CD14-positive monocyte (primary cell): Measurements from ENCODE around the gene VPS26C. TPM values are rescaled to one million over a fixed set of nuclear protein-coding genes. Genes with fewer than 3 reads are reported as not detected.

Source experiments
- DNase-seq, 3 donors: peaks; one replicate each; pipeline ENCODE4 v3.0.0-alpha.2; 2011 to 2022
- H2AFZ ChIP-seq: 2 replicates; pipeline ENCODE4 v1.6.0; 2012; ENCODE audit warnings: mild to moderate bottlenecking, low read depth, low read length, inconsistent platforms; ENCODE audit not compliant: insufficient read depth, poor library complexity, severe bottlenecking
- H3K27ac ChIP-seq, 2 donors: 1 replicate in 1 of 2; 2 replicates in 1 of 2; pipeline ENCODE4 v1.5.1; 2012 to 2013; ENCODE audit warnings: low read length in 2 of 2, control low read depth in 1 of 2, inconsistent platforms in 1 of 2, low read depth in 1 of 2, mild to moderate bottlenecking in 1 of 2
- H3K27me3 ChIP-seq, 2 donors: one replicate each; pipeline versions ENCODE4 v1.6.0 to v1.6.1; 2011 to 2013; ENCODE audit warnings: low read length in 2 of 2; ENCODE audit not compliant: control insufficient read depth in 2 of 2, insufficient read depth in 2 of 2
- H3K36me3 ChIP-seq, 2 donors: replicated peaks in 1 of 2; 1 replicate in 1 of 2; 2 replicates in 1 of 2; pipeline versions ENCODE4 v1.5.1 to v1.6.1; 2012 to 2013; ENCODE audit warnings: low read length in 2 of 2, control low read depth in 1 of 2, inconsistent platforms in 1 of 2, mild to moderate bottlenecking in 1 of 2; ENCODE audit not compliant: insufficient read depth in 2 of 2, control insufficient read depth in 1 of 2
- H3K4me1 ChIP-seq, 2 donors: 1 replicate in 1 of 2; 2 replicates in 1 of 2; pipeline versions ENCODE4 v1.5.1 to v1.6.1; 2012 to 2013; ENCODE audit warnings: low read length in 2 of 2, control low read depth in 1 of 2, inconsistent platforms in 1 of 2, mild to moderate bottlenecking in 1 of 2, moderate library complexity in 1 of 2; ENCODE audit not compliant: insufficient read depth in 2 of 2, control insufficient read depth in 1 of 2
- H3K4me2 ChIP-seq: replicated peaks from 2 replicates; pipeline ENCODE3; 2012; ENCODE audit warnings: low read length, moderate library complexity, mild to moderate bottlenecking; ENCODE audit not compliant: poor library complexity, severe bottlenecking; ENCODE audit errors: extremely low read depth
- H3K4me3 ChIP-seq, 3 experiments: fragments of 200-600 bp in 1 of 3; sonication (generic) in 1 of 3; replicated peaks in 1 of 3; 1 replicate in 2 of 3; 2 replicates in 1 of 3; pipeline ENCODE4 v1.5.1; 2011 to 2013; ENCODE audit warnings: low read length in 3 of 3, mild to moderate bottlenecking in 3 of 3, control low read depth in 2 of 3, low read depth in 2 of 3, inconsistent platforms in 1 of 3, moderate library complexity in 1 of 3
- H3K79me2 ChIP-seq: 2 replicates; pipeline ENCODE4 v1.6.0; 2012; ENCODE audit warnings: mild to moderate bottlenecking, control low read depth, inconsistent platforms, low read length, moderate library complexity; ENCODE audit not compliant: insufficient read depth
- H3K9ac ChIP-seq: 2 replicates; pipeline ENCODE4 v1.6.0; 2017; ENCODE audit warnings: low read length, mild to moderate bottlenecking; ENCODE audit not compliant: insufficient read depth, poor library complexity, severe bottlenecking
- H3K9me3 ChIP-seq, 2 donors: replicated peaks in 1 of 2; 1 replicate in 1 of 2; 2 replicates in 1 of 2; pipeline versions ENCODE4 v1.5.1 to v1.6.1; 2012 to 2013; ENCODE audit warnings: low read length in 2 of 2, control low read depth in 1 of 2; ENCODE audit not compliant: control insufficient read depth in 1 of 2, insufficient read depth in 1 of 2
- H4K20me1 ChIP-seq: 2 replicates; pipeline ENCODE4 v1.6.0; 2012; ENCODE audit warnings: mild to moderate bottlenecking, low read length, control low read depth, moderate library complexity; ENCODE audit not compliant: insufficient read depth
- H3K27ac Mint-ChIP-seq, 7 donors: one replicate each; pipeline ENCODE4 v1.8.0; 2020; ENCODE audit warnings: mild to moderate bottlenecking in 7 of 7, mixed read lengths in 7 of 7, moderate library complexity in 6 of 7, inconsistent platforms in 2 of 7
- H3K27me3 Mint-ChIP-seq, 3 donors: one replicate each; pipeline ENCODE4 v1.8.0; 2021 to 2022; ENCODE audit warnings: low read depth in 3 of 3, mild to moderate bottlenecking in 3 of 3, mixed read lengths in 3 of 3, moderate library complexity in 3 of 3, inconsistent platforms in 1 of 3
- H3K36me3 Mint-ChIP-seq, 2 donors: one replicate each; pipeline ENCODE4 v1.8.0; 2020; ENCODE audit warnings: mixed read lengths in 2 of 2, inconsistent platforms in 1 of 2, mild to moderate bottlenecking in 1 of 2
- H3K4me1 Mint-ChIP-seq: one replicate; pipeline ENCODE4 v1.8.0; 2020; ENCODE audit warnings: mild to moderate bottlenecking, mixed read lengths
- H3K4me3 Mint-ChIP-seq, 2 donors: one replicate each; pipeline ENCODE4 v1.8.0; 2020; ENCODE audit warnings: mild to moderate bottlenecking in 2 of 2, mixed read lengths in 2 of 2, moderate library complexity in 1 of 2
- H3K9me3 Mint-ChIP-seq, 7 donors: one replicate each; pipeline ENCODE4 v1.8.0; 2020 to 2022; ENCODE audit warnings: mixed read lengths in 7 of 7, mild to moderate bottlenecking in 6 of 7, moderate library complexity in 6 of 7, inconsistent platforms in 2 of 7
- CTCF ChIP-seq: fragments of 200-600 bp; IDR thresholded peaks from one replicate; pipeline ENCODE4 v1.8.0; 2022; ENCODE audit warnings: antibody characterized with exemption, mild to moderate bottlenecking
- WGBS: methylation state at CpG from one replicate; pipeline ENCODE4 v1.1.5; 2013; ENCODE audit warnings: missing lambda C conversion rate; ENCODE audit not compliant: insufficient coverage; 5-methylcytosine and 5-hydroxymethylcytosine counted together
- intact Hi-C, 2 donors: fragments of 100-400 bp; cut with micrococcal nuclease; formaldehyde crosslinking; loops; one replicate each; pipeline versions ENCODE4 v1.15.0 to v1.15.1; 2023
- polyA plus RNA-seq, 3 donors: library from polyadenylated mRNA; depleted of rRNA in 1 of 3; unstranded in 2 of 3; stranded (reverse) in 1 of 3; fragments of 300-500 nt in 2 of 3; fragments of >200 nt in 1 of 3; fragmentation: Illumina TruSeq in 2 of 3; gene quantifications; 1 replicate in 2 of 3; 2 replicates in 1 of 3; pipeline ENCODE4 v1.2.3, GENCODE V29; 2012 to 2021

The VPS26C gene
- polyA plus RNA-seq, 3 donors: 45.4 to 75.4 (median 69.3) TPM

GRCh38 chr21:37228003-37228400 lies 39.1 kb downstream of the VPS26C start:
- Histone ChIP-seq H3K9me3 (no peaks in the 10 kb centered on the region), H3K79me2 (no peaks in the 10 kb centered on the region), H3K36me3 (peaks cover 84 to 100% of the 10 kb centered on the region in 2 donors), H3K4me3 (no peak overlapping the region), H3K4me2 (no peak overlapping the region), H2AFZ (no peak overlapping the region), H3K27me3 (no peaks in the 10 kb centered on the region), H3K4me1 (peaks cover 0 to 4% of the 10 kb centered on the region in 2 donors), H4K20me1 (peaks cover 4% of the 10 kb centered on the region), H3K27ac (no peak overlapping the region), H3K9ac (no peak overlapping the region)
- no peak for TF ChIP-seq CTCF
- 90% methylated on average over 2 of the region's 16 CpGs for WGBS
- H3K4me3 Mint-ChIP-seq: peak overlapping the region in 1 of 2 donors; percentile 51
- no peak overlapping the region for H3K27ac Mint-ChIP-seq
- intact Hi-C loops: loop anchor here in 1 of 2 donors (10.0 kb wide), 1 partner anchor 327 kb away; no protein-coding TSS in a partner anchor
- peaks cover 4% of the 10 kb centered on the region for H3K4me1 Mint-ChIP-seq
- peaks cover 0 to 2% (median 0%) of the 10 kb centered on the region in 3 donors for H3K27me3 Mint-ChIP-seq
- H3K36me3 Mint-ChIP-seq: peaks cover 88 to 100% of the 10 kb centered on the region in 2 donors
- H3K9me3 Mint-ChIP-seq: peaks cover 0 to 2% (median 0%) of the 10 kb centered on the region in 7 donors
- no peak for DNase-seq

- H3K4me3 ChIP-seq: no peak overlapping the region
- H3K9me3 ChIP-seq: no peaks in the 10 kb centered on the region
- peaks cover 0 to 2% (median 0%) of the 10 kb centered on the region in 3 donors for H3K27me3 Mint-ChIP-seq
- WGBS: 97% methylated on average over 35 of the region's 38 CpGs
- H4K20me1 ChIP-seq: no peaks in the 10 kb centered on the region
- peaks cover 0 to 2% (median 0%) of the 10 kb centered on the region in 7 donors for H3K9me3 Mint-ChIP-seq
- peak overlapping the region in 1 of 2 donors; percentile 51 for H3K4me3 Mint-ChIP-seq
- H3K79me2 ChIP-seq: no peaks in the 10 kb centered on the region
- H3K4me2 ChIP-seq: no peak overlapping the region
- H3K27ac ChIP-seq: no peak overlapping the region
- intact Hi-C loops: loop anchor here in 1 of 2 donors (10.0 kb wide), 1 partner anchor 327 kb away; no protein-coding TSS in a partner anchor
- H3K27me3 ChIP-seq: no peaks in the 10 kb centered on the region
- H3K4me1 ChIP-seq: peaks cover 0 to 4% of the 10 kb centered on the region in 2 donors
- H3K36me3 ChIP-seq: peaks cover 77 to 95% of the 10 kb centered on the region in 2 donors
- H3K9ac ChIP-seq: no peak overlapping the region
- H3K36me3 Mint-ChIP-seq: peaks cover 83 to 96% of the 10 kb centered on the region in 2 donors
- DNase-seq: no peak
- no peak for TF ChIP-seq CTCF
- H2AFZ ChIP-seq: no peak overlapping the region
- peaks cover 4% of the 10 kb centered on the region for H3K4me1 Mint-ChIP-seq
- H3K27ac Mint-ChIP-seq: peak overlapping the region in 1 of 7 donors; percentile 25
Measured at GRCh38 chr21:37227071-37228002, 39.8 kb downstream of the VPS26C start.
